Measurements from ENCODE around the gene TNIP1. TPM values are rescaled to one million over a fixed set of nuclear protein-coding genes. Genes with fewer than 3 reads are reported as not detected.
A peak's percentile ranks its signal among the peaks of the same experiment; 100 is the strongest.

Gene TNIP1
- total RNA-seq, 2 experiments from 2014 or later: 51.4 to 77.5 TPM

- BruUV-seq (replicated peaks): no TSS peak
- no peaks in the 10 kb centered on the region for H3K36me3 ChIP-seq (ENCODE audit: insufficient read depth, low read length)
- H2AFZ ChIP-seq (ENCODE audit: low read length): no peak overlapping the region
- H3K4me2 ChIP-seq (ENCODE audit: low read length): no peak overlapping the region
- H3K79me2 ChIP-seq (ENCODE audit: insufficient read depth, low read depth, low read length): no peaks in the 10 kb centered on the region
- CTCF ChIA-PET (ENCODE audit: unreplicated experiment): interaction anchor here (1.4 to 1.9 kb wide), 2 partner anchors 10 to 27 kb away, joined by 6 to 7 read pairs; no protein-coding TSS in a partner anchor
- no peak overlapping the region for H3K4me3 ChIP-seq (ENCODE audit: low read depth, low read length, poor library complexity, severe bottlenecking)
- no peak overlapping the region for H3K27ac ChIP-seq (ENCODE audit: low read depth, low read length, poor library complexity, severe bottlenecking)
- DNase-seq (ENCODE audit: low spot score): no peak
- no peaks in the 10 kb centered on the region for H3K9me2 ChIP-seq (ENCODE audit: insufficient read depth, low read length)
- intact Hi-C loops (cut with micrococcal nuclease; ENCODE audit: unreplicated experiment): no loop called here
- peaks cover 38% of the 10 kb centered on the region for H3K4me1 ChIP-seq (ENCODE audit: insufficient read depth, low read length, poor library complexity, severe bottlenecking)
- POLR2A ChIA-PET: interaction anchor here (0.9 to 1.7 kb wide), 5 partner anchors 9 to 61 kb away, joined by 3 to 10 read pairs (median 5); partner anchors contain the start of gene TNIP1
- TF ChIP-seq EZH2phosphoT487 (IDR thresholded peaks at IDR 0.05; ENCODE audit: borderline replicate concordance, low read depth, low read length) (no peak), CTCF (conservative IDR thresholded peaks at IDR 0.05; ENCODE audit: low read length) (no peak)
- H4K20me1 ChIP-seq (ENCODE audit: insufficient read depth, low read length): no peaks in the 10 kb centered on the region
- H3K9me3 ChIP-seq (ENCODE audit: low read length): no peaks in the 10 kb centered on the region
Measured at GRCh38 chr5:151088986-151089385, 8.2 kb upstream of the TNIP1 start.

GRCh38 chr5:151087486-151087885 is 6.7 kb upstream of the TNIP1 start:
- H3K9me3 ChIP-seq (ENCODE audit: low read length): no peaks in the 10 kb centered on the region
- CTCF ChIA-PET (ENCODE audit: unreplicated experiment): interaction anchor here (0.6 kb wide), 1 partner anchor 35 kb away, joined by 4 read pairs; no protein-coding TSS in a partner anchor
- H3K9me2 ChIP-seq (ENCODE audit: insufficient read depth, low read length): no peaks in the 10 kb centered on the region
- H4K20me1 ChIP-seq (ENCODE audit: insufficient read depth, low read length): no peaks in the 10 kb centered on the region
- H3K4me2 ChIP-seq (ENCODE audit: low read length): peak overlapping the region; percentile 60
- H2AFZ ChIP-seq (ENCODE audit: low read length): peak overlapping the region; percentile 67
- H3K4me1 ChIP-seq (ENCODE audit: insufficient read depth, low read length, poor library complexity, severe bottlenecking): peaks cover 38% of the 10 kb centered on the region
- intact Hi-C loops (cut with micrococcal nuclease; ENCODE audit: unreplicated experiment): no loop called here
- no peaks in the 10 kb centered on the region for H3K79me2 ChIP-seq (ENCODE audit: insufficient read depth, low read depth, low read length)
- H3K36me3 ChIP-seq (ENCODE audit: insufficient read depth, low read length): no peaks in the 10 kb centered on the region
- DNase-seq (ENCODE audit: low spot score): no peak
- TF ChIP-seq CTCF (conservative IDR thresholded peaks at IDR 0.05; ENCODE audit: low read length) (no peak), EZH2phosphoT487 (IDR thresholded peaks at IDR 0.05; ENCODE audit: borderline replicate concordance, low read depth, low read length) (no peak)
- POLR2A ChIA-PET: interaction anchor here (1.1 kb wide), 1 partner anchor 165 kb away, joined by 4 read pairs; the partner anchor contains the start of gene GM2A
- H3K27ac ChIP-seq (ENCODE audit: low read depth, low read length, poor library complexity, severe bottlenecking): no peak overlapping the region
- no TSS peak for BruUV-seq (replicated peaks)
- H3K4me3 ChIP-seq (ENCODE audit: low read depth, low read length, poor library complexity, severe bottlenecking): no peak overlapping the region

- no peaks in the 10 kb centered on the region for H3K9me2 ChIP-seq (ENCODE audit: insufficient read depth, low read length)
- H3K4me2 ChIP-seq (ENCODE audit: low read length): peak overlapping the region; percentile 60
- peak overlapping the region; percentile 67 for H2AFZ ChIP-seq (ENCODE audit: low read length)
- peaks cover 43% of the 10 kb centered on the region for H3K4me1 ChIP-seq (ENCODE audit: insufficient read depth, low read length, poor library complexity, severe bottlenecking)
- ChIA-PET POLR2A (interaction anchor here (1.1 kb wide), 1 partner anchor 166 kb away, joined by 4 read pairs; the partner anchor contains the start of gene GM2A), CTCF (ENCODE audit: unreplicated experiment) (interaction anchor here (0.6 kb wide), 1 partner anchor 35 kb away, joined by 4 read pairs; no protein-coding TSS in a partner anchor)
- peak overlapping the region; percentile 39 for H3K4me3 ChIP-seq (ENCODE audit: low read depth, low read length, poor library complexity, severe bottlenecking)
- DNase-seq (ENCODE audit: low spot score): peak; percentile 51
- H3K27ac ChIP-seq (ENCODE audit: low read depth, low read length, poor library complexity, severe bottlenecking): no peak overlapping the region
- no peaks in the 10 kb centered on the region for H3K36me3 ChIP-seq (ENCODE audit: insufficient read depth, low read length)
- intact Hi-C loops (cut with micrococcal nuclease; ENCODE audit: unreplicated experiment): no loop called here
- no peaks in the 10 kb centered on the region for H3K9me3 ChIP-seq (ENCODE audit: low read length)
- no peaks in the 10 kb centered on the region; the same call in 1 of the 2 replicates for H3K79me2 ChIP-seq (ENCODE audit: insufficient read depth, low read depth, low read length)
- no peak for TF ChIP-seq CTCF (conservative IDR thresholded peaks at IDR 0.05; ENCODE audit: low read length)
- H4K20me1 ChIP-seq (ENCODE audit: insufficient read depth, low read length): no peaks in the 10 kb centered on the region
- BruUV-seq (replicated peaks): no TSS peak
Measured at GRCh38 chr5:151086905-151087360, 6.1 kb upstream of the TNIP1 start.
